Mammary epithelial cell (primary cell): ENCODE data around the gene FES.

Source experiments
- CTCF ChIP-seq, 2 donors: IDR thresholded peaks in 1 of 2; conservative IDR thresholded peaks in 1 of 2; 2 replicates each; pipeline ENCODE4 v1.5.1; 2011 to 2012; ENCODE audit warnings: inconsistent platforms in 2 of 2, low read length in 2 of 2, mild to moderate bottlenecking in 2 of 2, control low read depth in 1 of 2, low read depth in 1 of 2; ENCODE audit not compliant: insufficient read depth in 1 of 2; ENCODE audit errors: extremely low read depth in 1 of 2
- EZH2 ChIP-seq: IDR thresholded peaks from 2 replicates; pipeline ENCODE4 v1.6.1; 2012; ENCODE audit warnings: low read length, inconsistent platforms, borderline replicate concordance

- TF ChIP-seq EZH2 (no peak), CTCF (conservative IDR thresholded peaks at IDR 0.05 in 1 of 2, IDR thresholded peaks at IDR 0.05 in 1 of 2; ENCODE audit: extremely low read depth in 1 of 2, insufficient read depth in 1 of 2, low read depth in 1 of 2, low read length in 2 of 2) (no peak)
These were observed 26.3 kb upstream of the FES start for GRCh38 chr15:90857883-90858443.
